Stimulated activated CD4-positive, alpha-beta T cell treated with anti-CD3 and anti-CD28 coated beads, TNF-alpha, amount 100 ng/mL, for 48 hours (primary cell): ENCODE results near the gene USP36.
"Not testable (repeated sequence)": the region's sequence is repeated elsewhere in the genome, so short reads cannot be mapped to it uniquely, and the experiment has no call there.

Experiments used
- DNase-seq, 3 donors: peaks; one replicate each; pipeline ENCODE4 v3.0.0-alpha.2; 2020; ENCODE audit warnings: low read depth in 3 of 3

The USP36 gene

GRCh38 chr17:78767806-78768205, 72.8 kb downstream of the USP36 start:
- no peak for DNase-seq

- DNase-seq: no peak
Observed at GRCh38 chr17:78766743-78767294, 73.8 kb downstream of the USP36 start.

DNA sequence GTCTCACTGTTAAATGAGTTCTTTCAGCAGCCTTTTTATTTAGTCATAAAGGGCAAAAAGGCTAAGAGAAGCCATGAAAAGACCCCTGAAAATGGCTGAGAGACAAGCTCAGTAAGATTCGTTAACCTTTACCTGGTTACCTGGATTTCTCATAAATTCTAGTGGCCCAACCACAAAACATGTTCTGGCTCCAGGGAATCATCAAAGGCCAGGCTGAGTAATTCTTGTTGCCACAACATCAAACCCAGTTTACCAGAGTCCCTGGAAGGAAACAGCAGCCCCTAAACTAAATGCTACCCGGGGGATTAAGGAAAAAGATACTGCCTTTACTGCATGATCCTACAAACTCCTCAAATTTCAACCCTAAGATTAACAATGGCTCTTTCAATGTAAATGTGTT, 74.4 kb downstream of the USP36 start:
- DNase-seq: no peak

DNA sequence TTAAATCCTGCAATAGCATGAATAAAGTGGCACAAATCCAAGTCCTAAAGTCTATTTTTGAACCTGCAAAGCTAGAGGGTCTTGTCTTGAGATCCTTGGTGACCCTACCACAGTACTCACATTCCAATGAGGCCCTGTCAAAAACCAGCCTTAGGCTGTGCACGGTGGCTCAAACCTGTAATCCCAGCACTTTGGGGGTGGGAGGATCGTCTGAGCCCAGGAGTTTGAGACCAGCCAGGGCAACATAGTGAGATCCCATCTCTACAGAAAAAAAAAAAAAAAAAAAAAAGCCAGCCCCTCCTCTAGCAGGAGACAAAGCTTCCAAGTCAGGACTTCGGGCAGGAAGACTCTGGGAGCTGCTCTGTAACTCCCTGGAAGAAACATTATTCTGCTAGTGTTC, 74.8 kb downstream of the USP36 start:
- no peak for DNase-seq

DNA sequence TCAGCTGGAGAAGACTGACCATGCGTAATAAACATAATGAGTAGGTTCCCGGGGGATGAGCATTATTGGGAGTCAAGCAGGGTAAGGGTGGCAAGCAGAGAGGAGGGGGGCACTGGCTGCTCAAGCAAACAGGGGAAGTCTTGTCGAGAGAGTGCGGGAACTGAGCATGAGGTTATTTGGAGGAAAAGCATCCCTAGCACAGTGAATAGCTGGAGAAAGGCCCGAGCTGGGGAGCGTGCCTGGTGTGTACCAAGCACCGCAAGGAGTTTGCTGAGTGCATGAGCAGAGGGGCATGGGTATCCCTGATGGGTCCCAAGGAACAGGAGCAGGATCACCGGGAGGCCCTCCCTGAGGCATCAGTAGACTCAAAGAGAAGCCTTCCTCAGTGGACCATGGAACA, 75.7 kb downstream of the USP36 start:
- no peak for DNase-seq

DNA sequence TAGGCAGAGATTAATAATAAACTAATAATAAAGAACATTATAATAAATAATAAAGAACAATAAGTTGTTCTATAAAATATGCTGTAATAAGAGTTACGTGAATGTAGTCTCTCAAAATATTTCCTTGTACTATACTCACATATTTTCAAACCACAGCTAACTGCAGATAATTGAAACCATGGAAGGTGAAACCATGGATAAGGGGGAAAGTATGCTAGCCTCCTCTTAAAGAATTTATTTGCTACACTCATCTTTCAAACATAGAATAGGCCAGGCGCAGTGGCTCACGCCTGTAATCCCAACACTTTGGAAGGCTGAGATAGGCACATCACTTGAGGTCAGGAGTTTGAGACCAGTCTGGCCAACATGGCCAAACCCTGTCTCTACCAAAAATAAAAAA, 77.1 kb downstream of the USP36 start:
- DNase-seq: no peak

DNA sequence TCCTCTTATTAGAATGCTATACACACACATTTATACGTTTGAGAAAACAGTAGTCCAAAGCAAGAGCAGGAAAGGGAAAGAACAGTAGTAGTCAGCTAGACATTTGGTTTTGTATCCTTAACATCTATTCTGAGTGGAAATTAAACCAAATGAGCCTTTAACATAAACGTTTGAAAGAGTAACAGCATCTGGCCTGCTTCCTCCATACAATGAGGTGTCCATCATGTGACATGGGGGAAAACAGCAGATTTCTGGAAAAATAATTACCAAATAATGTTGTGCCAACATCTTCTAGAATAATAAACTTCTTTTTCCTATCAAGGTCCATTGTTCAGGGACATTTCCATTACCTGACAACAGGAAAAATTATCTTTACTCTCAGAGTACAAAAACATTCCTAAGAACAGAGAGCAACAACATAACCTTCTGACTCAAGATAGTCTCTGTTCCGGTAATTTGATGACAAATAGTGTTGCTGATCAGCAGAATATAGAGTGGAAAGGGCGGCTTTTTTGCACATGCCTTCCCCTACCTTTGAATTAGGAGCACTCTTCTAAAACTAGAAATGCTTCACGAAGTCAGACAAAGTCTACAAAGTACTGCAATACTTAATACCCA, 78.7 kb downstream of the USP36 start:
- no peak for DNase-seq

DNA sequence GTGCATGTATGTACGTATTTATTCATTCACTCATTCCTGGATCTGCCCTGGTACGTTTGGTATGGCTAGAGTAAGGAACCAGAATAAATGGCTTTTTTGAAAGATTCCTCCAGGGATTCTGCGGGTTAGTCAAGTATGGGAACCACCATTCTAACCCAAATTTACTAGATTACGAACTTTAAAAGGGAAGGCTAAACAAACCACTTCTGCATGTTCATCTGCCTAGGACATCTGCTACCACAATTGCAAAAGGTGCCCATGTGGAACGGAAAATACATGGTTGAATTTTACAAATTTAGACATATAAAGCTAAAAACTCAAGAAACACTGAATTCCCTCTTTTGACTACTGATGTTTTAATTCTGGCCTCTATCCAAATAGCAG, 80.7 kb downstream of the USP36 start:
- no peak for DNase-seq

GRCh38 chr17:78759203-78759968, 81.2 kb downstream of the USP36 start:
- no peak for DNase-seq

DNA sequence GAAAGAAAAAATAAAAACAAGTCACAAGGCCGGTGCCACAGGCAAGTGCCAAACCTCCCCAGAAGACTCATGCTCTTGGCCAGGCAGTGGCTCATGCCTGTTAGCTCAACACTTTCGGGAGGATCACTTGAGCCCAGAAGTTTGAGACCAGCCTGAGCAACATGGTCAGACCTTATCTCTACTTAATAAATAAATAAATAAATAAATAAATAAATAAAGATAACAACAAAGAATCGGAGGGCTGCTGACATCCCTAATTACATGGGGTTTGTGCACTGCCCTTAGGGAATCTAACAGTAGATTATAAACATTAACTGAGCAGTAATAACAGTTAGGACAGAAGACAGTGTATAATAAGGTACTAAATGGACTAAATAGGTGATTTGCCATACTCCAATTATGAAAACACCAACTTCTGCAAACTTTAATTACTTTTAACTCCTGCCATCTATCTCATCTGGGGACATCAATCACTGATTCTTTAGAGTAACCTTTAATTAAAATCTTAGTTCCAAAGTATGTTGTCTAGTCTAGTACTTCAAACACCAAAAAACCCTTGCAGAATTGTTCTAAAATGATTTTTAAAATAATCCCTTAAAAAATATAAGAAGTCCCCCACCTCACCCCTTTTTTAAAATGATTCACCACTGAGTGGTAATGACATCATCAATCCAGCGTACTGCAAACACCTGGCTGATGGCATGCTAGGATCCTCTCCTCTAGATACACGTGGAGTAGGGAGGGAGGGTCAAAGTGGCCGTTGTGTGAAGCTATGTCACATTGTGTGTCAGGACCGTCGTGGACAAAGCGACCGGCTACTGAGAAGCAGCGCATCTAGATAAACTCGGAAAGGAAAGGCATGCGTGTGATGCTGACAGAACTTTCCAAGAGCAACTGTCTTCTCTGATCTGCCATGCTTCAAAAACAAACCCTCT, 87.0 kb downstream of the USP36 start:
- no peak for DNase-seq

GRCh38 chr17:78751447-78752161, 89.0 kb downstream of the USP36 start:
- DNase-seq: no peak

DNA sequence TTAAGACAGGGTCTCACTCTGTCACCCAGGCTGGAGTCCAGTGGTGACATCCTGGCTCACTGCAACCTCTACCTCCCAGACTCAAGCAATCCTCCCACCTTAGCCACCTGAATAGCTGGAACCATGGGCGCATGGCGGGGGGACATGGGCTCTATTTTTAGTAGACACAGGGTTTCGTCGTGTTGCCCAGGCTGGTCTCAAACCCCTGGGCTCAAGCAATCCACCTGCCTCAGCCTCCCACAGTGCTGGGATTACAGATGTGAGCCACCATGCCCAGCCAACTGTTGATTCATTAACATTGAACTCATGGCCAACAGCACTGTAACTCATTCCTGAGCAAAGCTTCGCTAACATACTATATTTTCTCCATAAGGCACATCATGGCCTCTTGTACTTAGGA, 89.6 kb downstream of the USP36 start:
- not testable (repeated sequence) for DNase-seq

GRCh38 chr17:78748730-78749317, 91.8 kb downstream of the USP36 start:
- DNase-seq: peak; percentile 46 to 74 (median 56)

DNA sequence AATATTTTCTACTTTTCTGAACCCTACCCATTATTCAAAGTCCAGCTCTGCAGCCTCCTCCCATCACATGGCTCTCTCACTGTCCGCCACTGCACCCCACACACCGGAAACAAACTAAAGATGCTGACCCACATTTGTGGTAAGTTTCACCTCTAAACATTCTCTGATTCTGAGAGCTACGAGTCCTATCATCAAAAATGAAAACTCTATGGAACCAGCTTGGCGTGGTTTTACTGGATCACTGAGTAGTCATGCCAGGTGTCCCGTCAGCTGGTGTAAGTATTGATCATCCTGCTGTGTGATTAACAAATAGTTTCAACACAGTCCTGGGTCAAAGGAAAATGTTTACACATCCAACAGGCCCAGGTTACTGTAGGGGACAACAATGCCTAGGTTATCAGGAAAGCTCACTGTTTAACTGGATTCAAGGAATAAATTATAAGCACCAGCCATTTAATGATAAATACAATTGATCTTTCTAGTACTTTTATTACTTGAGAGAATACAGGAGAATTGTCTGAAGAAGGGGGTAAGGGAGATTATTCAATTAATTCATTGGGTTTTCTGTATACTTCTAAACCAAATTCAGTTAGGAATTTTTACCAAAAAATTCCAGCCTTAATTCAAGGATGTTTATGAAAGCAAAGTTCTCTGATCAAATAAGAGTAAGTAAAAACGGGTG, 92.4 kb downstream of the USP36 start:
- peak in 2 of 3 donors; percentile 46 to 58 for DNase-seq

- no peak for DNase-seq
Observed at GRCh38 chr17:78747488-78747887, 93.1 kb downstream of the USP36 start.

DNA sequence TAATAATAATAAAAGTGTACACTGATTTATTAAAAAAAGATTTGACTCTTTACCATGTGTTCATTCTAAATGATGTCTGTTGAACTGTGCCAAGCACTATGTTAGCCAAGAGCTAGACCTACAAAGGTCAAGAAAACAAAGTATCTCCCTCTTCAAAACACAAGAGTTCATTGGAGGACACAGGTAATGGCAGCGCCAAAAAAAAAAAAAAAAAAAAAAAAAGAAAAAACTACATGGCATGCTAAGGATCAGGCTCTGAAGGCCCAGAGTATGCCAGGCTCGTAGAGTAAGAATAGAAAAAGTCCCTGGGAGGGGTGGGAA, 93.7 kb downstream of the USP36 start:
- DNase-seq: no peak

GRCh38 chr17:78746263-78746948, 94.2 kb downstream of the USP36 start:
- no peak for DNase-seq
